ENCODE data around the gene ARID1B.

- no peak for TF ChIP-seq CTCF (IDR thresholded peaks at IDR 0.05; ENCODE audit: borderline replicate concordance, extremely low read depth, low read length, poor library complexity, severe bottlenecking)
- TF ChIP-seq EZH2 (IDR thresholded peaks at IDR 0.05; ENCODE audit: borderline replicate concordance, low read depth, low read length, severe bottlenecking) = no peak
Observed at GRCh38 chr6:156782691-156783320, 5.6 kb downstream of the ARID1B start.

Data from DND-41 (cell line).